HepG2 (cell line): ENCODE measurements around the gene UAP1L1. TPM values are rescaled to one million over a fixed set of nuclear protein-coding genes. Genes with fewer than 3 reads are reported as not detected.

ENCODE experiments used
- CEBPB ChIP-seq: IDR thresholded peaks from 2 replicates; pipeline ENCODE4 v1.6.1; 2011; ENCODE audit warnings: low read depth, low read length, improper control_type of control experiment, borderline replicate concordance
- FOSL2 ChIP-seq: sonication (generic); formaldehyde crosslinking; IDR thresholded peaks from 2 replicates; pipeline ENCODE4 v1.4.0; 2020; ENCODE audit warnings: missing genetic modification reagents
- FOXA3 ChIP-seq: IDR thresholded peaks from 2 replicates; pipeline ENCODE4 v1.6.1; 2016; ENCODE audit warnings: missing genetic modification reagents, missing compliant biosample characterization
- FOXM1 ChIP-seq: sonication (generic); formaldehyde crosslinking; IDR thresholded peaks from 2 replicates; pipeline ENCODE4 v1.5.0; 2020; ENCODE audit warnings: missing genetic modification reagents
- HNRNPH1 ChIP-seq: fragments of 200-400 bp; formaldehyde crosslinking; optimal IDR thresholded peaks from 2 replicates; pipeline ENCODE3; 2017; ENCODE audit warnings: mild to moderate bottlenecking, low read depth, low read length
- HOXA5 ChIP-seq: sonication (generic); formaldehyde crosslinking; IDR thresholded peaks from 2 replicates; pipeline ENCODE4 v1.4.0; 2020; ENCODE audit warnings: missing genetic modification reagents
- KDM5A ChIP-seq: fragments of 200-600 bp; sonication (generic); IDR thresholded peaks from 2 replicates; pipeline ENCODE4 v1.7.0; 2018; ENCODE audit warnings: antibody characterized with exemption, mild to moderate bottlenecking, low read length, borderline replicate concordance
- MLLT10 ChIP-seq: sonication (generic); formaldehyde crosslinking; IDR thresholded peaks from 2 replicates; pipeline ENCODE4 v1.4.0; 2020; ENCODE audit warnings: missing genetic modification reagents
- NCOA5 ChIP-seq: sonication (generic); formaldehyde crosslinking; IDR thresholded peaks from 2 replicates; pipeline ENCODE4 v1.4.0; 2020; ENCODE audit warnings: missing genetic modification reagents
- RAD21 ChIP-seq: fragments of 450-650 bp; formaldehyde crosslinking; IDR thresholded peaks from 2 replicates; pipeline ENCODE4 v1.5.0; 2020; ENCODE audit warnings: mild to moderate bottlenecking
- SP2 ChIP-seq: sonication (generic); formaldehyde crosslinking; IDR thresholded peaks from 2 replicates; pipeline ENCODE4 v1.5.1; 2020; ENCODE audit warnings: mild to moderate bottlenecking, missing genetic modification reagents
- ZFAT ChIP-seq: sonication (generic); formaldehyde crosslinking; conservative IDR thresholded peaks from 2 replicates; pipeline ENCODE4 v1.8.1; 2023; ENCODE audit warnings: missing genetic modification reagents, inconsistent platforms
- ZNF207 ChIP-seq: fragments of 450-650 bp; IDR thresholded peaks from 2 replicates; pipeline ENCODE4 v1.6.1; 2016; ENCODE audit warnings: antibody characterized with exemption, borderline replicate concordance
- ZNF232 ChIP-seq: sonication (generic); formaldehyde crosslinking; IDR thresholded peaks from 2 replicates; pipeline ENCODE4 v1.4.0; 2020; ENCODE audit warnings: missing genetic modification reagents, borderline replicate concordance
- ZNF264 ChIP-seq: sonication (generic); formaldehyde crosslinking; IDR thresholded peaks from 2 replicates; pipeline ENCODE4 v1.4.0; 2020; ENCODE audit warnings: missing genetic modification reagents
- ZNF317 ChIP-seq: sonication (generic); formaldehyde crosslinking; IDR thresholded peaks from 2 replicates; pipeline ENCODE4 v1.5.0; 2020; ENCODE audit warnings: mild to moderate bottlenecking, missing genetic modification reagents
- ZNF335 ChIP-seq: sonication (generic); formaldehyde crosslinking; IDR thresholded peaks from 2 replicates; pipeline ENCODE4 v1.4.0; 2020; ENCODE audit warnings: missing genetic modification reagents
- ZNF501 ChIP-seq: sonication (generic); formaldehyde crosslinking; IDR thresholded peaks from 2 replicates; pipeline ENCODE4 v1.5.1; 2020; ENCODE audit warnings: mild to moderate bottlenecking, moderate library complexity, missing genetic modification reagents
- ZSCAN29 ChIP-seq: sonication (generic); formaldehyde crosslinking; conservative IDR thresholded peaks from 2 replicates; pipeline ENCODE4 v1.4.0; 2020; ENCODE audit warnings: mild to moderate bottlenecking, missing genetic modification reagents
- polyA plus RNA-seq, 8 experiments: library from polyadenylated mRNA; depleted of rRNA in 3 of 8; stranded (reverse) in 7 of 8; unstranded in 1 of 8; fragments of >200 nt; fragmentation: Illumina TruSeq in 4 of 8; extraction: Trizol in 4 of 8; gene quantifications; 2 replicates each; pipeline versions ENCODE4 v1.2.1 to v1.2.3, GENCODE V29; 2011 to 2016; ENCODE audit warnings: low read depth in 4 of 8, missing spikeins in 1 of 8, mixed read lengths in 1 of 8; ENCODE audit not compliant: insufficient read depth in 1 of 8
- total RNA-seq, 5 experiments: library from RNA; depleted of rRNA; stranded (reverse); fragments of >200 nt; fragmentation: Illumina TruSeq; extraction: Trizol; gene quantifications; 2 replicates each; pipeline ENCODE4 v1.2.3, GENCODE V29; 2016; ENCODE audit warnings: low read depth in 1 of 5
- TF ChIP-seq, protein P1 (sequence below): conservative IDR thresholded peaks from 2 replicates; pipeline ENCODE4 v1.6.1; 2018; ENCODE audit warnings: missing genetic modification reagents
- TF ChIP-seq, protein P2 (sequence below): sonication (generic); formaldehyde crosslinking; IDR thresholded peaks from 2 replicates; pipeline ENCODE4 v1.4.0; 2020; ENCODE audit warnings: low read depth, mild to moderate bottlenecking, missing genetic modification reagents
- TF ChIP-seq, protein P3 (sequence below): sonication (generic); formaldehyde crosslinking; IDR thresholded peaks from 2 replicates; pipeline ENCODE4 v1.4.0; 2020; ENCODE audit warnings: missing genetic modification reagents, borderline replicate concordance
- TF ChIP-seq, protein P4 (sequence below): sonication (generic); formaldehyde crosslinking; IDR thresholded peaks from 2 replicates; pipeline ENCODE4 v1.4.0; 2020; ENCODE audit warnings: mild to moderate bottlenecking, missing genetic modification reagents
- TF ChIP-seq, protein P5 (sequence below): sonication (generic); formaldehyde crosslinking; IDR thresholded peaks from 2 replicates; pipeline ENCODE4 v1.4.0; 2020; ENCODE audit warnings: missing genetic modification reagents

Gene UAP1L1
- total and polyA plus RNA-seq, 2 of the 13 experiments (the other 11 are each of a cell fraction or from before 2014, with no cell fraction given): 5.4 to 6.4 TPM

DNA sequence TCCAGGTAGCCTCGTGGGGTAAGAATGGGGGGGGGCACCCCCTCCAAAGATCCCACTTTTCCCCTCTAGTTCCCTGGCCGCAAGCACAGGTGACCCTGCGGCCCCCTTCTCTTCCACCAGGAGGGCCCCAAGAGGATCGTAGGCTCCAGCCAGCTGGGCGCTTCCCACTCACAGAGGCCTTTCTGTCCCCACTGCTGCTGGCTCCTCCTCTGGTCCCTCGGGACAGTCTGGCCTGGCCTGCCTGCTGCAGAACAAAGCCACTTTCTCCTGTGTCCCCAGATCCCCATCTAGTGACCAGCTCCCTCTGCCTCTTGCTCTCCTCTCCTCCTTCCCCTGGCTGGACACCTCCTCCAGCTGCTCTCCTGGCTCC lies 6.4 kb upstream of the UAP1L1 start (continued):
- TF ChIP-seq, protein P1, sequence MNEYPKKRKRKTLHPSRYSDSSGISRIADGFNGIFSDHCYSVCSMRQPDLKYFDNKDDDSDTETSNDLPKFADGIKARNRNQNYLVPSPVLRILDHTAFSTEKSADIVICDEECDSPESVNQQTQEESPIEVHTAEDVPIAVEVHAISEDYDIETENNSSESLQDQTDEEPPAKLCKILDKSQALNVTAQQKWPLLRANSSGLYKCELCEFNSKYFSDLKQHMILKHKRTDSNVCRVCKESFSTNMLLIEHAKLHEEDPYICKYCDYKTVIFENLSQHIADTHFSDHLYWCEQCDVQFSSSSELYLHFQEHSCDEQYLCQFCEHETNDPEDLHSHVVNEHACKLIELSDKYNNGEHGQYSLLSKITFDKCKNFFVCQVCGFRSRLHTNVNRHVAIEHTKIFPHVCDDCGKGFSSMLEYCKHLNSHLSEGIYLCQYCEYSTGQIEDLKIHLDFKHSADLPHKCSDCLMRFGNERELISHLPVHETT (CRISPR knock-in tag): no peak
- TF ChIP-seq ZSCAN29 (CRISPR knock-in tag): no peak
- no peak for TF ChIP-seq ZNF207
- TF ChIP-seq ZNF232 (CRISPR knock-in tag): no peak
- TF ChIP-seq ZNF335 (CRISPR knock-in tag): no peak
- TF ChIP-seq FOXM1 (CRISPR knock-in tag): no peak
- TF ChIP-seq, protein P2, sequence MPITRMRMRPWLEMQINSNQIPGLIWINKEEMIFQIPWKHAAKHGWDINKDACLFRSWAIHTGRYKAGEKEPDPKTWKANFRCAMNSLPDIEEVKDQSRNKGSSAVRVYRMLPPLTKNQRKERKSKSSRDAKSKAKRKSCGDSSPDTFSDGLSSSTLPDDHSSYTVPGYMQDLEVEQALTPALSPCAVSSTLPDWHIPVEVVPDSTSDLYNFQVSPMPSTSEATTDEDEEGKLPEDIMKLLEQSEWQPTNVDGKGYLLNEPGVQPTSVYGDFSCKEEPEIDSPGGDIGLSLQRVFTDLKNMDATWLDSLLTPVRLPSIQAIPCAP: no peak
- TF ChIP-seq HNRNPH1: no peak
- TF ChIP-seq ZNF264 (CRISPR knock-in tag): no peak
- no peak for TF ChIP-seq HOXA5 (CRISPR knock-in tag)
- TF ChIP-seq ZNF317: no peak
- TF ChIP-seq MLLT10: no peak
- TF ChIP-seq, protein P3, sequence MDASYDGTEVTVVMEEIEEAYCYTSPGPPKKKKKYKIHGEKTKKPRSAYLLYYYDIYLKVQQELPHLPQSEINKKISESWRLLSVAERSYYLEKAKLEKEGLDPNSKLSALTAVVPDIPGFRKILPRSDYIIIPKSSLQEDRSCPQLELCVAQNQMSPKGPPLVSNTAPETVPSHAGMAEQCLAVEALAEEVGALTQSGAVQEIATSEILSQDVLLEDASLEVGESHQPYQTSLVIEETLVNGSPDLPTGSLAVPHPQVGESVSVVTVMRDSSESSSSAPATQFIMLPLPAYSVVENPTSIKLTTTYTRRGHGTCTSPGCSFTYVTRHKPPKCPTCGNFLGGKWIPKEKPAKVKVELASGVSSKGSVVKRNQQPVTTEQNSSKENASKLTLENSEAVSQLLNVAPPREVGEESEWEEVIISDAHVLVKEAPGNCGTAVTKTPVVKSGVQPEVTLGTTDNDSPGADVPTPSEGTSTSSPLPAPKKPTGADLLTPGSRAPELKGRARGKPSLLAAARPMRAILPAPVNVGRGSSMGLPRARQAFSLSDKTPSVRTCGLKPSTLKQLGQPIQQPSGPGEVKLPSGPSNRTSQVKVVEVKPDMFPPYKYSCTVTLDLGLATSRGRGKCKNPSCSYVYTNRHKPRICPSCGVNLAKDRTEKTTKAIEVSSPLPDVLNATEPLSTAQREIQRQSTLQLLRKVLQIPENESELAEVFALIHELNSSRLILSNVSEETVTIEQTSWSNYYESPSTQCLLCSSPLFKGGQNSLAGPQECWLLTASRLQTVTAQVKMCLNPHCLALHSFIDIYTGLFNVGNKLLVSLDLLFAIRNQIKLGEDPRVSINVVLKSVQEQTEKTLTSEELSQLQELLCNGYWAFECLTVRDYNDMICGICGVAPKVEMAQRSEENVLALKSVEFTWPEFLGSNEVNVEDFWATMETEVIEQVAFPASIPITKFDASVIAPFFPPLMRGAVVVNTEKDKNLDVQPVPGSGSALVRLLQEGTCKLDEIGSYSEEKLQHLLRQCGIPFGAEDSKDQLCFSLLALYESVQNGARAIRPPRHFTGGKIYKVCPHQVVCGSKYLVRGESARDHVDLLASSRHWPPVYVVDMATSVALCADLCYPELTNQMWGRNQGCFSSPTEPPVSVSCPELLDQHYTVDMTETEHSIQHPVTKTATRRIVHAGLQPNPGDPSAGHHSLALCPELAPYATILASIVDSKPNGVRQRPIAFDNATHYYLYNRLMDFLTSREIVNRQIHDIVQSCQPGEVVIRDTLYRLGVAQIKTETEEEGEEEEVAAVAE (CRISPR knock-in tag): no peak
- no peak for TF ChIP-seq FOSL2 (CRISPR knock-in tag)
- no peak for TF ChIP-seq NCOA5 (CRISPR knock-in tag)
- TF ChIP-seq, protein P4, sequence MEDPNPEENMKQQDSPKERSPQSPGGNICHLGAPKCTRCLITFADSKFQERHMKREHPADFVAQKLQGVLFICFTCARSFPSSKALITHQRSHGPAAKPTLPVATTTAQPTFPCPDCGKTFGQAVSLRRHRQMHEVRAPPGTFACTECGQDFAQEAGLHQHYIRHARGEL (CRISPR knock-in tag): no peak
- TF ChIP-seq FOXA3 (CRISPR knock-in tag): no peak
- peak; percentile 52; the same call in 1 of the 2 replicates for TF ChIP-seq ZNF501 (CRISPR knock-in tag)
- TF ChIP-seq SP2 (CRISPR knock-in tag): no peak
- TF ChIP-seq KDM5A: no peak
- TF ChIP-seq RAD21 (CRISPR knock-in tag): peak; percentile 11; the same call in 1 of the 2 replicates
- no peak for TF ChIP-seq ZFAT (CRISPR knock-in tag)
- TF ChIP-seq CEBPB: no peak
- TF ChIP-seq, protein P5, sequence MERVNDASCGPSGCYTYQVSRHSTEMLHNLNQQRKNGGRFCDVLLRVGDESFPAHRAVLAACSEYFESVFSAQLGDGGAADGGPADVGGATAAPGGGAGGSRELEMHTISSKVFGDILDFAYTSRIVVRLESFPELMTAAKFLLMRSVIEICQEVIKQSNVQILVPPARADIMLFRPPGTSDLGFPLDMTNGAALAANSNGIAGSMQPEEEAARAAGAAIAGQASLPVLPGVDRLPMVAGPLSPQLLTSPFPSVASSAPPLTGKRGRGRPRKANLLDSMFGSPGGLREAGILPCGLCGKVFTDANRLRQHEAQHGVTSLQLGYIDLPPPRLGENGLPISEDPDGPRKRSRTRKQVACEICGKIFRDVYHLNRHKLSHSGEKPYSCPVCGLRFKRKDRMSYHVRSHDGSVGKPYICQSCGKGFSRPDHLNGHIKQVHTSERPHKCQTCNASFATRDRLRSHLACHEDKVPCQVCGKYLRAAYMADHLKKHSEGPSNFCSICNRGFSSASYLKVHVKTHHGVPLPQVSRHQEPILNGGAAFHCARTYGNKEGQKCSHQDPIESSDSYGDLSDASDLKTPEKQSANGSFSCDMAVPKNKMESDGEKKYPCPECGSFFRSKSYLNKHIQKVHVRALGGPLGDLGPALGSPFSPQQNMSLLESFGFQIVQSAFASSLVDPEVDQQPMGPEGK: peak; percentile 15
